ENCODE measurements around the gene DNAJC5G. TPM values are rescaled to one million over a fixed set of nuclear protein-coding genes. Genes with fewer than 3 reads are reported as not detected.
"Not testable (repeated sequence)": the region's sequence is repeated elsewhere in the genome, so short reads cannot be mapped to it uniquely, and the experiment has no call there.

Gene DNAJC5G
- total RNA-seq, 1 donor from 2014 or later, result not detected

GRCh38 chr2:27296481-27296880, 21.2 kb downstream of the DNAJC5G start:
- no peaks in the 10 kb centered on the region for H3K9me3 Mint-ChIP-seq
- DNase-seq (ENCODE audit: low read depth, low spot score), result no peak
- H3K36me3 Mint-ChIP-seq (ENCODE audit: low read depth), result no peaks in the 10 kb centered on the region
- TF ChIP-seq CTCF (conservative IDR thresholded peaks at IDR 0.05), result no peak
- no peaks in the 10 kb centered on the region for H3K4me1 Mint-ChIP-seq
- no peak overlapping the region for H3K4me3 Mint-ChIP-seq
- H3K27ac Mint-ChIP-seq (ENCODE audit: unreplicated experiment), result no peak overlapping the region
- peaks cover 48% of the 10 kb centered on the region for H3K27me3 Mint-ChIP-seq (ENCODE audit: low read depth)

DNA sequence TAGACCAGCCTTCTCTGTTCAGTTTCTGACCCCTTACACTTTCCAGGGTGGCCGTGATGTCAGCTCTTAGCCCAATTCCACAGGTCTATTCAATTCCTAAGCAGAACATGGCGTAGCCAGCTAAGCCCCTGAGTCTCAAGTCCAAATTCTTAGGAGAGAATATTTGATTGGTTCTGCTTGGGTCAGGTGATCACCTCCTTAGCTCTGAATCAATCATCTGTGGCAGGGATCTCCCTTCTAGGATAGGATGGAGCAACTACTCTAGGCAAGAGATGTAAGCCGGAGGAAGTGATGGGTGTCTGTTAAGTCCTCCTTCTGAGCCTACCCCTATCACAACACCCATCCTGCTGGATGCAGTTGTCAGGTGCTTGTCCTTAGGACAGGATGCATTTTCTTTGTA, 22.0 kb downstream of the DNAJC5G start:
- H3K27ac Mint-ChIP-seq (ENCODE audit: unreplicated experiment), result no peak overlapping the region
- no peak overlapping the region for H3K4me3 Mint-ChIP-seq
- no peaks in the 10 kb centered on the region for H3K36me3 Mint-ChIP-seq (ENCODE audit: low read depth)
- H3K27me3 Mint-ChIP-seq (ENCODE audit: low read depth), result peaks cover 42% of the 10 kb centered on the region
- no peaks in the 10 kb centered on the region for H3K4me1 Mint-ChIP-seq
- TF ChIP-seq CTCF (conservative IDR thresholded peaks at IDR 0.05), result no peak
- DNase-seq (ENCODE audit: low read depth, low spot score), result no peak
- H3K9me3 Mint-ChIP-seq, result no peaks in the 10 kb centered on the region

GRCh38 chr2:27298391-27299080, 23.3 kb downstream of the DNAJC5G start:
- no peak for DNase-seq (ENCODE audit: low read depth, low spot score)
- no peak overlapping the region for H3K4me3 Mint-ChIP-seq
- TF ChIP-seq CTCF (conservative IDR thresholded peaks at IDR 0.05), result no peak
- peaks cover 30% of the 10 kb centered on the region for H3K27me3 Mint-ChIP-seq (ENCODE audit: low read depth)
- no peaks in the 10 kb centered on the region for H3K9me3 Mint-ChIP-seq
- no peaks in the 10 kb centered on the region for H3K4me1 Mint-ChIP-seq
- H3K27ac Mint-ChIP-seq (ENCODE audit: unreplicated experiment), result no peak overlapping the region
- H3K36me3 Mint-ChIP-seq (ENCODE audit: low read depth), result no peaks in the 10 kb centered on the region

DNA sequence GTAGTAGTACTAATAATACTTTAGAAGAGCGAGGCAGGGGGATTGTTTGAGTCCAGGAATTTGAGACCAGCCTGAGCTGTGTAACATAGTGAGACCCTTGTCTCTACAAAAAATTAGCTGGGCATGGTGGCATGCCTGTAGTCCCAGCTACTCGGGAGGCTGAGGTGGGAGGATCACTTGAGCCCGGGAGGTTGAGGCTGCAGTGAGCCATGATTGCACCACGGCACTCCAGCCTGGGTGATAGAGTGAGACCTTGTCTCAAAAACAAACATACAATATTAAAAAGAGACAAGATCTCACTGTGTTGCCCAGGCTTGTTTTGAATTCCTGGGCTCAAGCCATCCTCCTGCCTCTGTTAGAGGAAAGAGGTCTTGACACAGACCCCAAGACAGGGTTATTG, 25.4 kb downstream of the DNAJC5G start:
- not testable (repeated sequence) for H3K9me3 Mint-ChIP-seq; H3K4me1 Mint-ChIP-seq; H3K36me3 Mint-ChIP-seq (ENCODE audit: low read depth); DNase-seq (ENCODE audit: low read depth, low spot score); H3K4me3 Mint-ChIP-seq; H3K27ac Mint-ChIP-seq (ENCODE audit: unreplicated experiment)
- H3K27me3 Mint-ChIP-seq (ENCODE audit: low read depth), result peaks cover 43% of the 10 kb centered on the region

- H3K36me3 Mint-ChIP-seq (ENCODE audit: low read depth), result no peaks in the 10 kb centered on the region
- H3K4me3 Mint-ChIP-seq, result peak overlapping the region; percentile 45
- peaks cover 52% of the 10 kb centered on the region for H3K27me3 Mint-ChIP-seq (ENCODE audit: low read depth)
- peak; percentile 95 for TF ChIP-seq CTCF (conservative IDR thresholded peaks at IDR 0.05)
- no peak overlapping the region for H3K27ac Mint-ChIP-seq (ENCODE audit: unreplicated experiment)
- peak; percentile 51 for DNase-seq (ENCODE audit: low read depth, low spot score)
- peaks cover under 1% of the 10 kb centered on the region for H3K4me1 Mint-ChIP-seq
- no peaks in the 10 kb centered on the region for H3K9me3 Mint-ChIP-seq
Observed at GRCh38 chr2:27303093-27304025, 28.1 kb downstream of the DNAJC5G start.

Data from neural crest cell (in vitro differentiated cells).